HG03457 (cell line): Measurements from ENCODE around the gene PCDH15.

Experiments
- ATAC-seq: cut with Tn5 transposase; IDR thresholded peaks from one replicate; pipeline ENCODE4 v1.9.1; 2021; ENCODE audit warnings: moderate number of reproducible peaks; ENCODE audit not compliant: unreplicated experiment

Gene PCDH15

DNA sequence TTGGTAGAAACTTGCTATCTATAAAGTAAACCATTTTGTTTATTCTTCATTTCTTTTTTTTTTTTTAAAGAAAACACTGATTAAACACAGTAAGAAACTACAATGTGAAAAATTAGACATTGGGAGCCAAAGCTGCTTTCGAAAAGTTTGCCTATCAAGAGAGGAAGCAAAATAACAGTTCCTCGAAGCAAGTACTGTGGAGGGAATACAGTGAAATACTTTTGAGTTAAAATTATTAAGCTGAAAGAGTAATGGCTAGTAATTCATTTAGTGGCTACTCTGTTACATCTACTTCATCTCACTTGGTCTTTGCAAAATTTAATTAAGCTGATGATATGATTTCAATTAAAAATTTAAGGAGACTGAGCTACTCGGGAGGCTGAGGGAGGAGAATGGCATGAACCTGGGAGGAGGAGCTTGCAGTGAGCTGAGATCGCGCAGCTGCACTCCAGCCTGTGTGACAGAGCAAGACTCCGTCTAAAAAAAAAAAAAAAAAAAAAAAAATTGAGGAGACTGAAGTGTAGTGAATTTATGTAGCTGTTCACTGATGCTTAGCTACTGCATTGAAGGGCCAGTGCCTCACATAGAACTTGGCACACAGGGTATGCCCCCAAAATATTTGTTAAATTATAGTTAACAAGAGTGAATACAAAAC lies 1046.3 kb downstream of the PCDH15 start:
- no peak for ATAC-seq
